Gastrocnemius medialis (tissue), 4 donors: ENCODE measurements around the gene ADAP1. TPM values are rescaled to one million over a fixed set of nuclear protein-coding genes. Genes with fewer than 3 reads are reported as not detected.

Source experiments
- ATAC-seq, 2 donors: fragments of 150-250 bp; one replicate each; pipeline ENCODE4 v1.9.1; 2016
- DNase-seq, 2 donors: peaks; one replicate each; pipeline ENCODE4 v3.0.0-alpha.2; 2019
- H3K27ac ChIP-seq, 4 donors: fragments of 200-600 bp; sonication (generic); 1 replicate in 1 of 4; 2 replicates in 3 of 4; pipeline ENCODE4 v1.5.1; 2016 to 2018; ENCODE audit warnings: mild to moderate bottlenecking in 2 of 4, moderate library complexity in 1 of 4
- H3K27me3 ChIP-seq, 3 donors: fragments of 200-600 bp; sonication (generic) in 2 of 3; 1 replicate in 1 of 3; 2 replicates in 2 of 3; pipeline versions ENCODE4 v1.5.1 to v1.6.0; 2016 to 2019; ENCODE audit warnings: mild to moderate bottlenecking in 1 of 3, moderate library complexity in 1 of 3
- H3K36me3 ChIP-seq, 2 donors: fragments of 200-600 bp; sonication (generic) in 1 of 2; one replicate each; pipeline ENCODE4 v1.5.1; 2017 to 2018
- H3K4me1 ChIP-seq, 2 donors: fragments of 200-600 bp; sonication (generic) in 1 of 2; one replicate each; pipeline ENCODE4 v1.5.1; 2016 to 2017; ENCODE audit warnings: mild to moderate bottlenecking in 2 of 2
- H3K4me3 ChIP-seq, 4 donors: fragments of 200-600 bp; sonication (generic) in 3 of 4; 1 replicate in 1 of 4; 2 replicates in 3 of 4; pipeline ENCODE4 v1.5.1; 2016 to 2019; ENCODE audit warnings: mild to moderate bottlenecking in 2 of 4
- H3K9me3 ChIP-seq, 3 donors: fragments of 200-600 bp; sonication (generic) in 2 of 3; 1 replicate in 1 of 3; 2 replicates in 2 of 3; pipeline ENCODE4 v1.5.1; 2016 to 2019
- POLR2A ChIP-seq, 2 donors: fragments of 450-650 bp; IDR thresholded peaks; one replicate each; pipeline ENCODE4 v1.6.1; 2017; ENCODE audit warnings: antibody characterized with exemption in 2 of 2, mild to moderate bottlenecking in 2 of 2, moderate library complexity in 2 of 2
- in situ Hi-C, 4 donors: fragments of 200-750 bp; cut with MboI; loops; one replicate each; pipeline versions ENCODE4 v1.15.0 to v1.8.0; 2017; ENCODE audit warnings: low sequenced_read_pairs in 4 of 4
- intact Hi-C: fragments of 100-400 bp; cut with DNase I; formaldehyde crosslinking; loops from one replicate; pipeline ENCODE4 v1.15.1; 2023; ENCODE audit warnings: low total_unique reads
- total RNA-seq, 4 donors: library from RNA; depleted of rRNA; stranded (reverse); fragments of >200 nt; gene quantifications; one replicate each; pipeline versions ENCODE4 v1.1.0 to v1.2.3, GENCODE V29; 2016
- TF ChIP-seq, protein P1 (sequence below), 5 experiments: fragments of 450-650 bp in 3 of 5; fragments of 200-600 bp in 2 of 5; sonication (generic) in 2 of 5; IDR thresholded peaks in 4 of 5; conservative IDR thresholded peaks in 1 of 5; 1 replicate in 4 of 5; 2 replicates in 1 of 5; pipeline ENCODE4 v1.5.1; 2016 to 2019; ENCODE audit warnings: antibody characterized with exemption in 5 of 5, mild to moderate bottlenecking in 3 of 5, moderate library complexity in 3 of 5

ADAP1 gene
- total RNA-seq, 4 donors from 2014 or later: 0.71 to 5.0 (median 1.1) TPM

DNA sequence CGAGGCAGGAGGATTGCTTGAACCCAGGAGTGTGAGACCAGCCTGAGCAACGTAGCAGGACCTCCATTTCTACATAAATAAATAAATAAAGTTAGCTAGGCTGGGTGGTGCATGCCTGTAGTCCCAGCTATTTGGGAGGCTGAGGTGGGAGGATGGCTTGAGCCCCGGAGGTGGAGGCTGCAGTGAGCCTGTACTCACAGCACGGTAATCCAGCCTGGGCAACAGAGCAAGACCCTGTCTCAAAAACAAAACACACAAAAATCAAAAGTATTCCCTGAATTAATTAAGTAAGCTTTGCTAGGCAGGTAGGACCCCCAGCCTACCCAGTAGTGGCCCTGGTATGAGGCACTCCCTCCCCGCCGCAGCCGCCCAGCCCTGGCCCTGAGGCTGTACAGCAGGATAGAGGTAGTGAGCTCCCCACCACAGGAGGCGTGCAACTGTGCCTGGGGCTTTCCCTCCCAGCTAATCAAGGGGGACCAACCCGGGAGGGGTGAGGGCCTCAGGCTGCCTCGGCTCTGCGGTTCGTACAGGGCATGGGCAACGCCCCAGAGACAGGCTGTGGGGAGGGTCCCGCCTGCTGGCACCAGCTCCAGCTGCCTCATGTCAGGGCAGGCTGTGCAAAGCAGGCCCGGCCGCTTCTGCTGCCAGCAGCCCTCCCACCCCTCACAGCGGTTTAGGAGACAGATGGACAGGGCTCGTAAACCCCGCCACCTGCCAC is 27.5 kb upstream of the ADAP1 start:
- H3K4me1 ChIP-seq: no peaks in the 10 kb centered on the region
- in situ Hi-C loops: loop anchor here in 2 of 4 donors (25.0 kb wide), 1 partner anchor 180 kb away; the partner anchor contains the start of gene ZFAND2A (in 2 of the 2)
- no peaks in the 10 kb centered on the region for H3K36me3 ChIP-seq
- no peaks in the 10 kb centered on the region for H3K9me3 ChIP-seq
- H3K27ac ChIP-seq: no peak overlapping the region
- DNase-seq (no peak), ATAC-seq (no peak)
- no peak for TF ChIP-seq POLR2A (IDR thresholded peaks at IDR 0.05)
- TF ChIP-seq, protein P1, sequence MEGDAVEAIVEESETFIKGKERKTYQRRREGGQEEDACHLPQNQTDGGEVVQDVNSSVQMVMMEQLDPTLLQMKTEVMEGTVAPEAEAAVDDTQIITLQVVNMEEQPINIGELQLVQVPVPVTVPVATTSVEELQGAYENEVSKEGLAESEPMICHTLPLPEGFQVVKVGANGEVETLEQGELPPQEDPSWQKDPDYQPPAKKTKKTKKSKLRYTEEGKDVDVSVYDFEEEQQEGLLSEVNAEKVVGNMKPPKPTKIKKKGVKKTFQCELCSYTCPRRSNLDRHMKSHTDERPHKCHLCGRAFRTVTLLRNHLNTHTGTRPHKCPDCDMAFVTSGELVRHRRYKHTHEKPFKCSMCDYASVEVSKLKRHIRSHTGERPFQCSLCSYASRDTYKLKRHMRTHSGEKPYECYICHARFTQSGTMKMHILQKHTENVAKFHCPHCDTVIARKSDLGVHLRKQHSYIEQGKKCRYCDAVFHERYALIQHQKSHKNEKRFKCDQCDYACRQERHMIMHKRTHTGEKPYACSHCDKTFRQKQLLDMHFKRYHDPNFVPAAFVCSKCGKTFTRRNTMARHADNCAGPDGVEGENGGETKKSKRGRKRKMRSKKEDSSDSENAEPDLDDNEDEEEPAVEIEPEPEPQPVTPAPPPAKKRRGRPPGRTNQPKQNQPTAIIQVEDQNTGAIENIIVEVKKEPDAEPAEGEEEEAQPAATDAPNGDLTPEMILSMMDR (IDR thresholded peaks at IDR 0.05 in 4 of 5, conservative IDR thresholded peaks at IDR 0.05 in 1 of 5): no peak
- intact Hi-C loops: no loop called here
- no peak overlapping the region for H3K4me3 ChIP-seq
- peaks cover 23 to 39% (median 26%) of the 10 kb centered on the region in 3 donors for H3K27me3 ChIP-seq

DNA sequence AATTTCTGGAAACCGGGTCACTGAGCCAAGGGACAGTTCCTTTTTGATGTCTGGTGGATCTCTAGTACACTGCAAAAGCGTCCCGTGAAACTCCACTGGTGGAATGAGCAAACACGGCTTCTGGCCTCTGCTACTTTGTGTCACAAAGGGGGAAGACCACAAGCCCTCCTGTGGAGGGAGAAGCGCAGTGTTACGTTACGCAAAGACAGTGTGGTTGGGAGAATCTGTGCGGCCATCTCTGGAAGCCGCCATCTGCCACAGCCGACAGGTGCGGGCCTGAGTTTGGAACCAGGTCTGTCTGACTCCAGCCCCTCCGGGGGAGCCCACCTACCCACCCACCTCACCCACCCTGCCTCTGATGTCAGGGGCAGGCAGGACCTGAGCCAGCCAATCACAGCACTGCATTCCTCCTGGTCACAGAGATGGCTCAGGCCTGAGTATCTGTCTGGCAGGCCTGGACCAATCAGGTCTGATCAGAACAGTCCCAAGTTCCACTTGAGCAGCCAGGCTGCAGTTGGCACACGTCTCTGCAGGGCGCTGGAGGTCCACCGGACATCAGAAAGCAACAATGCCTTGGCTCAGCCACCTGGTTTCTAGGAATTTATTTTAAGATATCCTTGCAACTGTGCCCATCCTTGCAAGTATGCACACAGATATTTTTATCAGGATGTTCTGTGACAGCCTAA is 25.5 kb upstream of the ADAP1 start:
- DNase-seq (no peak), ATAC-seq (no peak)
- in situ Hi-C loops (loop anchor here in 2 of 4 donors (25.0 kb wide), 1 partner anchor 182 kb away; the partner anchor contains the start of gene ZFAND2A (in 2 of the 2)), intact Hi-C loops (loop anchor here (5.0 kb wide), 1 partner anchor 182 kb away; the partner anchor contains the start of gene ZFAND2A)
- TF ChIP-seq, protein P1 (IDR thresholded peaks at IDR 0.05 in 4 of 5, conservative IDR thresholded peaks at IDR 0.05 in 1 of 5): no peak
- no peak for TF ChIP-seq POLR2A (IDR thresholded peaks at IDR 0.05)
- no peak overlapping the region for H3K4me3 ChIP-seq
- peaks cover 12 to 20% (median 13%) of the 10 kb centered on the region in 3 donors for H3K27me3 ChIP-seq
- H3K4me1 ChIP-seq: no peaks in the 10 kb centered on the region
- no peak overlapping the region for H3K27ac ChIP-seq
- H3K36me3 ChIP-seq: no peaks in the 10 kb centered on the region
- H3K9me3 ChIP-seq: no peaks in the 10 kb centered on the region

DNA sequence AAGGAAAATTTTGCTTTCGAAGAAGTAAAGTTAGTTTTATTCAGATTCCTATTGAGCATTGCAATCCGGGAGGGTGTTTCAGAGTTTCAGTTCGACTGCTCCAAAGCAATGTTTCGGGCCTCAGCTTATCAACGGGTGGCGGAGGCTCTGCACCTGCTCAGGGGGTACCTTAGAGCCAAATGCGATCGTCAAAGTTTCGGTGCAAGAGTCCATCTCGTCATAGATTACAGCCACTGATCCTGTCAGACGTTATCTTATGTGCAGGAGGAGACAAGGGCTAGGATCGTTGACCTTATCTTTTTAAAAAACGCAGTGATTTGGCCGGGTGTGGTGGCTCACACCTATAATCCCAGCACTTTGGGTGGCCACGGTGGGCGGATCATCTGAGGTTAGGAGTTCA is 24.7 kb upstream of the ADAP1 start:
- DNase-seq: no peak
- peaks cover 3 to 4% of the 10 kb centered on the region in 2 donors for H3K4me1 ChIP-seq
- no peak overlapping the region for H3K27ac ChIP-seq
- ATAC-seq: no peak
- no peaks in the 10 kb centered on the region for H3K9me3 ChIP-seq
- TF ChIP-seq, protein P1 (IDR thresholded peaks at IDR 0.05 in 4 of 5, conservative IDR thresholded peaks at IDR 0.05 in 1 of 5): no peak
- no peak for TF ChIP-seq POLR2A (IDR thresholded peaks at IDR 0.05)
- no peaks in the 10 kb centered on the region for H3K36me3 ChIP-seq
- in situ Hi-C loops (loop anchor here in 2 of 4 donors (25.0 kb wide), 1 partner anchor 183 kb away; the partner anchor contains the start of gene ZFAND2A (in 2 of the 2)), intact Hi-C loops (loop anchor here (5.0 kb wide), 1 partner anchor 183 kb away; the partner anchor contains the start of gene ZFAND2A)
- no peak overlapping the region for H3K4me3 ChIP-seq
- peaks cover 6 to 11% (median 9%) of the 10 kb centered on the region in 3 donors for H3K27me3 ChIP-seq

DNA sequence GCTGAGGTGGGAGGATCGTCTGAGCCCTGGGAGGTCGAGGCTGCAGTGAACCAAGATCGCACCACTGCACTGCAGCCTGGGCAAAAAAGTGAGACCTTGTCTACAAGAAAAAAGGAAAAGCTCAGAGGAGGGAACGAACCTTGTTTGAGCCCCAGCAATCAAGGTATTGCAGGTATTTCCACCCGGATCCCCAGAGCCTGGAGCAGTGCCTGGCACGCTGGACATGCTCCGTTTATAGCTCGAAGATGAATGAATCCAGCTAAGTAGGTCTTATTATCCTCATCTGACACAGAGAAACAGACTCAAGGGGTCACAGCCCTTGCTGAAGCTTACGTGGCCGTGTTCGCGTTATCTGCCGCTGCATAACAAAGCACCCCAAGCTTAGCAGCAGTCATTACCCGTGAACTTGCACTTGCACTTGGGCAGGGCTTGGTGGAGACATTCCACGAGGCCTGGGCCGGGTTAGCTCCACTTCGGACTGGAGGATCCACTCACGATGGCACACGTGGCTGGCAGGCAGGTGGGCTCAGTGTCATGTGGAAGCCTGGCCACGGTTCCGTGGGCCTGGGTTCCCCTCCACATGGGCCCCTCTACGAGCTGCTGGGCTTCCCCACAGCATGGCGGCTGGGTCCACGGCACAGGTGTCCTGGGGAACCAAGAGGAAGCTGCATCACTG is 24.1 kb upstream of the ADAP1 start:
- no peak for ATAC-seq
- no peak for DNase-seq
- in situ Hi-C loops (loop anchor here in 2 of 4 donors (25.0 kb wide), 1 partner anchor 184 kb away; the partner anchor contains the start of gene ZFAND2A (in 2 of the 2)), intact Hi-C loops (loop anchor here (5.0 kb wide), 1 partner anchor 184 kb away; the partner anchor contains the start of gene ZFAND2A)
- H3K27ac ChIP-seq: no peak overlapping the region
- no peak for TF ChIP-seq POLR2A (IDR thresholded peaks at IDR 0.05)
- TF ChIP-seq, protein P1 (IDR thresholded peaks at IDR 0.05 in 4 of 5, conservative IDR thresholded peaks at IDR 0.05 in 1 of 5): no peak
- H3K9me3 ChIP-seq: no peaks in the 10 kb centered on the region
- peaks cover 9 to 10% of the 10 kb centered on the region in 2 donors for H3K4me1 ChIP-seq
- no peak overlapping the region for H3K4me3 ChIP-seq
- H3K36me3 ChIP-seq: no peaks in the 10 kb centered on the region
- H3K27me3 ChIP-seq: peaks cover 4 to 6% (median 5%) of the 10 kb centered on the region in 3 donors
